ENCODE measurements around the gene DGKB.

GRCh38 chr7:14332155-14332554 lies 570.4 kb downstream of the DGKB start:
- no peak for TF ChIP-seq CTCF (IDR thresholded peaks at IDR 0.05)
- no peak for TF ChIP-seq EZH2 (IDR thresholded peaks at IDR 0.05)
